ENCODE data around the gene CCNE1.
A peak's percentile ranks its signal among the peaks of the same experiment; 100 is the strongest.

CCNE1 gene

GRCh38 chr19:29836409-29836825 is 24.6 kb downstream of the CCNE1 start:
- H3K27me3 Mint-ChIP-seq (ENCODE audit: low read depth), result peaks cover 14% of the 10 kb centered on the region
- no peaks in the 10 kb centered on the region for H3K9me3 Mint-ChIP-seq
- H3K36me3 Mint-ChIP-seq (ENCODE audit: low read depth), result no peaks in the 10 kb centered on the region
- TF ChIP-seq CTCF (IDR thresholded peaks at IDR 0.05; ENCODE audit: unreplicated experiment in 3 of 3), result no peak
- no peak overlapping the region for H3K27ac Mint-ChIP-seq
- H3K4me1 Mint-ChIP-seq, result peaks cover 14% of the 10 kb centered on the region
- no peak overlapping the region for H3K4me3 Mint-ChIP-seq

- H3K9me3 Mint-ChIP-seq, result no peaks in the 10 kb centered on the region
- H3K36me3 Mint-ChIP-seq (ENCODE audit: low read depth), result no peaks in the 10 kb centered on the region
- no peak for TF ChIP-seq CTCF (IDR thresholded peaks at IDR 0.05; ENCODE audit: unreplicated experiment in 3 of 3)
- H3K27me3 Mint-ChIP-seq (ENCODE audit: low read depth), result peaks cover 14% of the 10 kb centered on the region
- no peak overlapping the region for H3K4me3 Mint-ChIP-seq
- no peak overlapping the region for H3K27ac Mint-ChIP-seq
- peaks cover 25% of the 10 kb centered on the region for H3K4me1 Mint-ChIP-seq
Measured at GRCh38 chr19:29837448-29837981, 25.7 kb downstream of the CCNE1 start.

- TF ChIP-seq CTCF (IDR thresholded peaks at IDR 0.05; ENCODE audit: unreplicated experiment in 3 of 3), result no peak
- Mint-ChIP-seq H3K27me3 (ENCODE audit: low read depth) (peaks cover 14% of the 10 kb centered on the region), H3K4me1 (peaks cover 28% of the 10 kb centered on the region), H3K36me3 (ENCODE audit: low read depth) (no peaks in the 10 kb centered on the region), H3K4me3 (no peak overlapping the region), H3K9me3 (no peaks in the 10 kb centered on the region), H3K27ac (no peak overlapping the region)
Measured at GRCh38 chr19:29837996-29838395, 26.2 kb downstream of the CCNE1 start.

GRCh38 chr19:29840066-29840950 is 28.5 kb downstream of the CCNE1 start:
- H3K27ac Mint-ChIP-seq, result peak overlapping the region in 2 of 3 experiments; percentile 76 to 91
- H3K9me3 Mint-ChIP-seq, result no peaks in the 10 kb centered on the region
- peak overlapping the region in 2 of 3 experiments; percentile 18 to 50 for H3K4me3 Mint-ChIP-seq
- TF ChIP-seq CTCF (IDR thresholded peaks at IDR 0.05; ENCODE audit: unreplicated experiment in 3 of 3), result no peak
- peaks cover 5% of the 10 kb centered on the region for H3K27me3 Mint-ChIP-seq (ENCODE audit: low read depth)
- H3K4me1 Mint-ChIP-seq, result peaks cover 28% of the 10 kb centered on the region
- no peaks in the 10 kb centered on the region for H3K36me3 Mint-ChIP-seq (ENCODE audit: low read depth)

DNA sequence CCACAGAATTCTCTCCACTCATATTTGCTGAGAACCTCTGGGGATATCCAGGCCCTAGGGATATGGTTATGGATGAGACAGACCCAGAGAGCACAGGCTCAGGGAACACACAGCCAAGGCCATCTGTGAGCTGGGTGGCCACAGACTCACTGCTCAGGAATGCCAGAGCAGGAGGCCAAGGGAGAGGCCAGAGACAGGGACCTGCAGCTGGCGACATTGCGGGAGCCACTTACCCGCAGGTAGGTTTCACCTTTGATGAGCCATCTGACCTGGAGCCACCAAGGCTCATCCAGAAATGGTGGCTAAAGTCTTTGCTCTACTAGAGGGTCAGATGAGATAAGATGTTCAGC is 29.4 kb downstream of the CCNE1 start:
- H3K27me3 Mint-ChIP-seq (ENCODE audit: low read depth), result peaks cover 5% of the 10 kb centered on the region
- no peak for TF ChIP-seq CTCF (IDR thresholded peaks at IDR 0.05; ENCODE audit: unreplicated experiment in 3 of 3)
- H3K36me3 Mint-ChIP-seq (ENCODE audit: low read depth), result no peaks in the 10 kb centered on the region

More for the DNA sequence above, 29.4 kb downstream of the CCNE1 start:
- H3K4me1 Mint-ChIP-seq, result peaks cover 28% of the 10 kb centered on the region
- H3K4me3 Mint-ChIP-seq, result peak overlapping the region in 1 of 3 experiments; percentile 48
- H3K27ac Mint-ChIP-seq, result peak overlapping the region; percentile 76 to 91 (median 86)
- no peaks in the 10 kb centered on the region for H3K9me3 Mint-ChIP-seq

All from nephron (organoid).